GM12801 (cell line): Measurements from ENCODE around the gene MATCAP1.

ENCODE experiments used
- CTCF ChIP-seq: IDR thresholded peaks from one replicate; pipeline ENCODE4 v1.5.1; 2011; ENCODE audit warnings: control low read depth; ENCODE audit not compliant: insufficient read length; ENCODE audit errors: extremely low read depth

Gene MATCAP1

GRCh38 chr16:67199011-67199807, 15.4 kb upstream of the MATCAP1 start, which contains the start of gene ELMO3:
TSS of gene ELMO3 (plus strand) at chr16:67199131. CDS start at chr16:67199327, 196 bp downstream.
- no peak for TF ChIP-seq CTCF

GRCh38 chr16:67198238-67198734, 14.5 kb upstream of the MATCAP1 start:
- no peak for TF ChIP-seq CTCF

GRCh38 chr16:67197704-67198103, 13.9 kb upstream of the MATCAP1 start:
- no peak for TF ChIP-seq CTCF

GRCh38 chr16:67196881-67197280, 13.1 kb upstream of the MATCAP1 start:
- TF ChIP-seq CTCF, result no peak

- no peak for TF ChIP-seq CTCF
These were observed 11.9 kb upstream of the MATCAP1 start for GRCh38 chr16:67195676-67196075.

GRCh38 chr16:67194260-67194659, 10.5 kb upstream of the MATCAP1 start:
- no peak for TF ChIP-seq CTCF

- no peak for TF ChIP-seq CTCF
These were observed 9.8 kb upstream of the MATCAP1 start for GRCh38 chr16:67193536-67193935.
